GM12892 (cell line): Measurements from ENCODE around the gene HSPH1.

ENCODE experiments used
- DNase-seq: peaks from one replicate; pipeline ENCODE4 v3.0.0; 2011; ENCODE audit not compliant: insufficient read length
- FAIRE-seq: peaks from 2 replicates; lab custom pipeline; 2011; peaks lifted over from hg19 to GRCh38; lab: Jason Lieb, UNC
- POLR2A ChIP-seq: IDR thresholded peaks from 2 replicates; pipeline ENCODE4 v1.6.1; 2011; ENCODE audit warnings: low read depth, low read length, control low read depth
- POLR2AphosphoS5 ChIP-seq: IDR thresholded peaks from 2 replicates; pipeline ENCODE4 v1.6.1; 2011; ENCODE audit warnings: low read depth, low read length, control low read depth
- TAF1 ChIP-seq: IDR thresholded peaks from 2 replicates; pipeline ENCODE4 v1.6.1; 2011; ENCODE audit warnings: low read depth, mild to moderate bottlenecking, control low read depth, low read length, borderline replicate concordance

Gene HSPH1

DNA sequence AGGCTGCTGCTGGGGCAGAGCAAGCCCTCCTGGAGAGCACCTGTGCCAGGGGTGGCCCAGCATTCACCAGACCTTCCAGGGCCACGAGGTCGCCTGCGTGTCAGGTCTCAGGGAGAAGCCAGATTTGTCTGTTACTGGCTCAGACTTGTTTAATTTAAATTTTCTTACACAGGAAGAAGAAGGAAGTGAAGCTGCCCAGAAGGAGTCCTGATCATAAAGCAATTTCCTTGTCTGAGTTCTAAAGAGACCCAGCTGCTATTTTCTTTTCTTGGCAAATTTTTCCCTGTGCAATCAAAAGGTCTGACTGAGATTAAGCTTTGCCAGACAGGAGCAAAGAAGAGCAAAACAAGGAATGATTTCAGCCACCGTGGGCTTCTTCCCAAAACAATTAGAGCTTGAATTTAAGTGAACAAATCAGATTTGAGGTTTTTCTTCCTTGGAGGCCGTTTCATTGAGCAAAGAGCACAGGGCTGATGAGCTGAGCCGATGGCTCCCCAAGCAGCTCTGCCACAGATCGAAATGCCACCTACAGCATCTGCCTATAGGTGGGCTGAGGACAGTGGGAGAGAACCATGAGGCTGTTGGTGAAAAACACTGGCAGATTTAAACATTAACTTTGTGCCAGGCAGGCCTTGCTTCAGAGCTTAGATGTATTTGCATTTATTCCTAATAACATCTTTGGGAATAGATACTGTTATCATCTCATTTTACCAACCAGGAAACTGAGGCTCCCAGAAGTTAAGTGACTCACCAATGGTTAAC lies 40.1 kb downstream of the HSPH1 start:
- TF ChIP-seq POLR2A, result no peak
- TF ChIP-seq POLR2AphosphoS5, result no peak
- no peak for TF ChIP-seq TAF1
- DNase-seq (no peak), FAIRE-seq (no peak)

- no peak for FAIRE-seq
- DNase-seq, result no peak
- TF ChIP-seq POLR2A, result no peak
- no peak for TF ChIP-seq POLR2AphosphoS5
- TF ChIP-seq TAF1, result no peak
Observed at GRCh38 chr13:31119966-31120700, 41.6 kb downstream of the HSPH1 start.

DNA sequence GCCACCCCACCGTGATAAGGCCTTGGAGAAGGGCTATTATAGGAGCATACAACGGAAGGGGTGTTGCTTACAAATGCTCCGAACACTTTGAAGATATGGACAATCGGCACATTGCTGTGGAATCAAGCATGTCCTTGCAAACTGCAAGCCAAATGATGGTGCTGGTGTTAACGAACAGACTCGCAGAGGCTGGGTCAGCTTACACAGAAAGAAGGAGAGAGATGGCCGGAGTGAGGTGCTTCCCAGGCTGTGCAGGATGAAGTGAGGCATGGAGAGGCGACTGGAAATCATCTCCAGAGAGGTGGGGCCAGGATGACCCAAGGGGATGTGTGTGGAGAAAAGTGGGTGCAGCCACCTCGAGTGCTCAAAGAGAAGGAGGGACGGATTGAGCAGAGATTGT lies 42.2 kb downstream of the HSPH1 start:
- TF ChIP-seq POLR2AphosphoS5 (no peak), TAF1 (no peak), POLR2A (no peak)
- FAIRE-seq (no peak), DNase-seq (no peak)

- no peak for DNase-seq
- TF ChIP-seq TAF1 (no peak), POLR2A (no peak), POLR2AphosphoS5 (no peak)
- no peak for FAIRE-seq
Observed at GRCh38 chr13:31116224-31116623, 45.5 kb downstream of the HSPH1 start.

DNA sequence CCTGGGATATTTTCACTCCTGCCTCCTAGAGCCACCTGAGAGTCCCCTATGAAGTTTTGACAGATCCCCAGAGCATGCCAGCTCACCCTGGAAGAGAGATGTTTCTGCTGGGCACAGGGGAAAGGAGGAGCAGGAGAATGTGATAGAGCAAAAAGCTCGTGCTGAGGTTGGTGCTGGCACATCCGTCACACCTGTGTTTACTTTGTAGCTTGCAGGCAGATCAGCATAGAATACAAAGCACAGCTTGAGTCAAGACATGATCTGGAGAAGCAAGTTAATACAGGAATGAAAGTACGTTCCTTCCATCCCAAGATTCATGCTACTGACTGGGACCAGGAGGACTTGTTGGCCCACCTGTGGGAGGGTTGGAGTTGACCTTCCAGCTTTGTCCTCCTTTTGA lies 46.1 kb downstream of the HSPH1 start:
- TF ChIP-seq POLR2A, result no peak
- no peak for TF ChIP-seq POLR2AphosphoS5
- no peak for TF ChIP-seq TAF1
- DNase-seq (no peak), FAIRE-seq (no peak)

DNA sequence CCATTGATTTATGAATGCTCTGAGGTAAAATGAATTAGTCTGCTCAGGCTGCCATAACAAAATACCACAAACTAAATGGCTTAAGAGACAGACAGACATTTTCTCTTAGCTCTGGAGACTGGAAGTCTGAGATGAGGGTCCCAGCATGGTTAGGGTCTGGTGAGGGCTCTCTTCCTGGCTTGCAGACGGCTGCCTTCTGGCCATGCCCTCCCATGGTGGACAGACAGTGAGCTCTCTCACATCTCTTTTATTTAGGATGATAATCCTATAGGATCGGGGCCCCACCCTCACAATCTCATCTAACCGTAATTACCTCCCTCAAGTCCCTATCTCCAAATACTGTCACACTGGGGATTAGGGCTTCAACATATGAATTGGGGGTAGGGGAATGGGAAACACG lies 47.1 kb downstream of the HSPH1 start:
- TF ChIP-seq POLR2AphosphoS5, result no peak
- no peak for TF ChIP-seq TAF1
- no peak for TF ChIP-seq POLR2A
- DNase-seq, result no peak
- FAIRE-seq, result no peak

GRCh38 chr13:31111136-31111535 lies 50.6 kb downstream of the HSPH1 start:
- TF ChIP-seq POLR2AphosphoS5 (no peak), POLR2A (no peak), TAF1 (no peak)
- DNase-seq (no peak), FAIRE-seq (no peak)

GRCh38 chr13:31110617-31111016 lies 51.1 kb downstream of the HSPH1 start:
- no peak for FAIRE-seq
- DNase-seq, result no peak
- no peak for TF ChIP-seq TAF1
- TF ChIP-seq POLR2AphosphoS5, result no peak

DNA sequence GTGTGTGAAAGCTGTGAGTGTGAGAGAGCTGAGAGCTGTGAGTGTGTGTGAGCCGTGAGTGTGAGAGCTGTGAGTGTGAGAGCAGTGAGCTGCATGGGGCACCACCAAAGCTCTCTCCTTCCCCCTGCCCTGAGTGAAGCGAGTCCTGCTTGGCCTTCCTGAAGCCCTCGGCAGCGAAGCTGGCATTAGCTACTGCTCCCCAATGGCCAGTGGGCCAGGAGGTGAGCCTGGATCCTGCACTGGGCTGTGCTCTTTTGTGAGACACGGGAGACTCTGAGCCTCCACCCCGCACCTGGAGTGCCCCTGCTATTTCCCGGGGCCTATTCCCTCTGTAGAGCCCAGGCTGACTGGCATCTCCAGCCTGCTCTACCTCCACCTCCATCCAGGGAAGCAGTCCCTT lies 51.5 kb downstream of the HSPH1 start:
- TF ChIP-seq POLR2AphosphoS5 (no peak), TAF1 (no peak), POLR2A (no peak)
- FAIRE-seq (no peak), DNase-seq (no peak)

DNA sequence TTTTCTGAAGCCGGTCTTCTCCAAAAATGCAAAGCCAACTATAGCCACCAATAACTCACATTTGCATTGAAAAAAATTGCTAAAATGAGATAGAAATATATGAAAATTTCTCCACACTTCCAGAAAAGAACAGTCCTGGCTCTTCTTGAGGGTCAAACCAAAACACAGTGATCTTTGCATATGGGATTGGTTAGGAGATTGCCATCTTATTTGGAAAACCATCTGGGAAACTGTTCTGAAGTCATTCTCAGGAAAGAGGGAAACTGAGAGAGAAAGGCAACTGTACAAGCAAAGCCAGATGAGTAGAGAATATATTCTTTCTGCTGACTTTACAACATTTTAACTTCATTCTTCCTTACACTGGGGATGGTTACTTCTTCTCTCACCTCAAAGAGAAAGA lies 54.6 kb downstream of the HSPH1 start:
- FAIRE-seq (no peak), DNase-seq (no peak)
- TF ChIP-seq POLR2AphosphoS5 (no peak), TAF1 (no peak), POLR2A (no peak)

DNA sequence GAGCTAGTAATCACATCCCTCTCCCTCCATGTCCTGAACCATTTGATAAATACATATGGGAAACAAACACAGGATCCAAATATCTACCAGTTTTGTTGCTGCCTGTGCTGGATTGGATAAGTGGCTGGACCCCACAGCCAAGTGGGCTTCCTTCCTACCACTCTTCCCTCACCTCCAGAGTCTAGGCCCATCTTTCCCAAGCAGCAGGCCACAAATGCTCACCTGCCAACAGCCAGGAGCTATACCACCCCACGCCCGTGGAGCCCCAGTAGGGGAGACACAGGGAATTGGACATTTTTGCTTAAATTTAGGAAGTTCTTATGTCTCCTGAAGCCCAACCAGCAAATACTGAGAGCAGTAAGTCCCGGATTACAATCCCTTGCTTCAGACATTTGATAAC lies 55.8 kb downstream of the HSPH1 start:
- no peak for FAIRE-seq

More for the DNA sequence above, 55.8 kb downstream of the HSPH1 start:
- DNase-seq, result no peak
- TF ChIP-seq POLR2A, result no peak
- TF ChIP-seq TAF1, result no peak
- no peak for TF ChIP-seq POLR2AphosphoS5
